Measurements from ENCODE around the gene PKN2. TPM values are rescaled to one million over a fixed set of nuclear protein-coding genes. Genes with fewer than 3 reads are reported as not detected.
"Not testable (repeated sequence)": the region's sequence is repeated elsewhere in the genome, so short reads cannot be mapped to it uniquely, and the experiment has no call there.

Gene PKN2
- total RNA-seq, 2 donors from 2014 or later: 29.7 to 66.9 TPM

DNA sequence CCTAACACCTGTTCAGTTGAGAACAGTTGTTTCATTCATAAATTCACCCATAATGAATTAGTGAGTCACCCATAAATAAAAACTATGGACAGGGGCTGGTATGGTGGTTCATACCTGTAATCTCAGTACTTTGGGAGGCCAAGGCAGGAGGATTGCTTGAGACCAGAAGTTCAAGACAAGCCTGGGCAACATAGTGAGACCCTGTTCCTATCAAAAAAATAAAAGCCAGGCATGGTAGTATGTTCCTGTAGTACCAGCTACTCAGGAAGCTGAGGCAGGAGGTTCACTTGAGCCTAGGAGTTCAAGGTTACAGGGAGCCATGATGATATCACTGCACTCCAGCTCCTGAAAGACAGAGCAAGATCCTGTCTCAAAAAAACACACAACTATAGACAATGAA is 128.3 kb downstream of the PKN2 start:
- TF ChIP-seq, protein P1, sequence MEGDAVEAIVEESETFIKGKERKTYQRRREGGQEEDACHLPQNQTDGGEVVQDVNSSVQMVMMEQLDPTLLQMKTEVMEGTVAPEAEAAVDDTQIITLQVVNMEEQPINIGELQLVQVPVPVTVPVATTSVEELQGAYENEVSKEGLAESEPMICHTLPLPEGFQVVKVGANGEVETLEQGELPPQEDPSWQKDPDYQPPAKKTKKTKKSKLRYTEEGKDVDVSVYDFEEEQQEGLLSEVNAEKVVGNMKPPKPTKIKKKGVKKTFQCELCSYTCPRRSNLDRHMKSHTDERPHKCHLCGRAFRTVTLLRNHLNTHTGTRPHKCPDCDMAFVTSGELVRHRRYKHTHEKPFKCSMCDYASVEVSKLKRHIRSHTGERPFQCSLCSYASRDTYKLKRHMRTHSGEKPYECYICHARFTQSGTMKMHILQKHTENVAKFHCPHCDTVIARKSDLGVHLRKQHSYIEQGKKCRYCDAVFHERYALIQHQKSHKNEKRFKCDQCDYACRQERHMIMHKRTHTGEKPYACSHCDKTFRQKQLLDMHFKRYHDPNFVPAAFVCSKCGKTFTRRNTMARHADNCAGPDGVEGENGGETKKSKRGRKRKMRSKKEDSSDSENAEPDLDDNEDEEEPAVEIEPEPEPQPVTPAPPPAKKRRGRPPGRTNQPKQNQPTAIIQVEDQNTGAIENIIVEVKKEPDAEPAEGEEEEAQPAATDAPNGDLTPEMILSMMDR (IDR thresholded peaks at IDR 0.05): no peak
- H3K27me3 ChIP-seq (replicated peaks; ENCODE audit: insufficient read depth): no peaks in the 10 kb centered on the region
- H3K9me3 ChIP-seq: no peaks in the 10 kb centered on the region
- no peak overlapping the region for H3K4me3 ChIP-seq
- no peaks in the 10 kb centered on the region for H3K4me1 ChIP-seq (ENCODE audit: control insufficient read depth in 1 of 2, low read depth in 2 of 2)
- ATAC-seq (ENCODE audit: insufficient number of reproducible peaks, low FRiP score, low read depth) (no peak), DNase-seq (ENCODE audit: low spot score) (no peak)
- peaks cover 6% of the 10 kb centered on the region for H3K36me3 ChIP-seq
- H3K27ac ChIP-seq: no peak overlapping the region

DNA sequence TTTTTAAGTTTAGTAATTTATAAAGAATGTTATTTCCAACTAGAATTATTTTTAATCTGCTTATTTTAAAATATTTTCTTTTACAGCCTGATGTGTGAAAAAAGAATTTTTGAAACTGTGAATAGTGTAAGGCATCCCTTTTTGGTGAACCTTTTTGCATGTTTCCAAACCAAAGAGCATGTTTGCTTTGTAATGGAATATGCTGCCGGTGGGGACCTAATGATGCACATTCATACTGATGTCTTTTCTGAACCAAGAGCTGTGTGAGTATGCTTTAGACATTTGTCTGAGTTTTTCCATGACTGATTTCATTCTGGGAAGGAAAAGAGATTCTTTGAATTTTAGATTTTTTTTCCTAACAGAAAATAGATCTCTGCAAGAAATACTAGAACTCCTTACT is 129.4 kb downstream of the PKN2 start:
- no peaks in the 10 kb centered on the region for H3K27me3 ChIP-seq (replicated peaks; ENCODE audit: insufficient read depth)
- H3K27ac ChIP-seq: no peak overlapping the region
- ATAC-seq (ENCODE audit: insufficient number of reproducible peaks, low FRiP score, low read depth): no peak
- H3K36me3 ChIP-seq: peaks cover 6% of the 10 kb centered on the region
- H3K9me3 ChIP-seq: no peaks in the 10 kb centered on the region
- H3K4me1 ChIP-seq (ENCODE audit: control insufficient read depth in 1 of 2, low read depth in 2 of 2): no peaks in the 10 kb centered on the region
- no peak overlapping the region for H3K4me3 ChIP-seq
- no peak for DNase-seq (ENCODE audit: low spot score)
- TF ChIP-seq, protein P1 (IDR thresholded peaks at IDR 0.05): no peak

DNA sequence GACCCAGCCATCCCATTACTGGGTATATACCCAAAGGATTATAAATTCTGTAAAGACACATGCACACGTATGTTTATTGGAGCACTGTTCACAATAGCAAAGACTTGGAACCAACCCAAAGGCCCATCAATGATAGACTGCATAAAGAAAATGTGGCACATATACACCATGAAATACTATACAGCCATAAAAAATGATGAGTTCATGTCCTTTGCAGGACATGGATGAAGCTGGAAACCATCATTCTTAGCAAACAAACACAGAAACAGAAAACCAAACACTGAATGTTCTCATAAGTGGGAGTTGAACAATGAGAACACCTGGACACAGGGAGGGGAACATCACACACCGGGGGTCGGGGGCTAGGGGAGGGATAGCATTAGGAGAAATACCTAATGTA is 135.6 kb downstream of the PKN2 start:
- not testable (repeated sequence) for H3K9me3 ChIP-seq; ATAC-seq (ENCODE audit: insufficient number of reproducible peaks, low FRiP score, low read depth); H3K4me3 ChIP-seq; H3K4me1 ChIP-seq (ENCODE audit: control insufficient read depth in 1 of 2, low read depth in 2 of 2); H3K36me3 ChIP-seq; DNase-seq (ENCODE audit: low spot score); H3K27ac ChIP-seq; H3K27me3 ChIP-seq (replicated peaks; ENCODE audit: insufficient read depth)

DNA sequence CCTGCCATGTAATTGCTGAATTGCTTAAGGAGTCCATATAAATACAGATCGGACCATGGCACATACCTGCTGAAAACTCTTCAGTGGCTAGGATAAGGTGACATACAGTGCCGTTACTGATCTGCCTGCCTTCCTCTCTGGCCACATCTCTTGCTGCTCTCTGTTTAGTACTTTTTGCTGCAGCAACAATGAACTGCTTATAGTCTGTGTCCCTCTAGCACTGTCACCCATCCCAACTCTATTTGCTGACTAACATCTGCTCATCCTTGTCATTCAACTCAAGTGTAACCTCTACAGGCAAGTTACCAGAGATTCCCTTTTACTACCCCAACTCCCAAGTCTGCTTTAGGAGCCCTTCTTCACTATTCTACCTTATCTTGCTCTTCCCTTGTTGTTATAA is 141.6 kb downstream of the PKN2 start:
- ATAC-seq (ENCODE audit: insufficient number of reproducible peaks, low FRiP score, low read depth) (no peak), DNase-seq (ENCODE audit: low spot score) (no peak)
- H3K27me3 ChIP-seq (replicated peaks; ENCODE audit: insufficient read depth): no peaks in the 10 kb centered on the region
- H3K9me3 ChIP-seq: no peaks in the 10 kb centered on the region
- H3K36me3 ChIP-seq: no peaks in the 10 kb centered on the region
- no peak overlapping the region for H3K27ac ChIP-seq
- no peaks in the 10 kb centered on the region for H3K4me1 ChIP-seq (ENCODE audit: control insufficient read depth in 1 of 2, low read depth in 2 of 2)
- TF ChIP-seq, protein P1 (IDR thresholded peaks at IDR 0.05): no peak
- no peak overlapping the region for H3K4me3 ChIP-seq

DNA sequence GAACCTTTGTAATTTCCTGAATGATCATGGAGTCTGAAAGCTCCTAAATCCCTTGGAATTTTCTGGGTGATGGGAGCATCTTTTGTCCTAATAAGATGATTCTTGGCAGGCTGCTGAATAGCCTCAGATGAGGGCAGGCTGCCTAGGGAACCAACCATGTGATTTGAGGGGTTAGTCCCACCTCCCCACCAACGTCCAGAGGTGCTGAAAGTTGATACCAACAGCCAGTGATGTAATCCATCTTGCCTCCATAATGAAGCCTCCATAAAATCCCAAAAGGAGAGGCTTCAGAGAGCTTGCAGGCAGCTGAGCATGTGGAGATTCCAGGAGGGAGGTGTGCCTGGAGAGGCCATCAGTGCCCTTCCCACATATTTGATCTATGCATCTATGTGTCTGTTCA is 163.6 kb downstream of the PKN2 start:
- H3K4me3 ChIP-seq: no peak overlapping the region
- no peaks in the 10 kb centered on the region for H3K9me3 ChIP-seq
- H3K36me3 ChIP-seq: no peaks in the 10 kb centered on the region
- H3K27ac ChIP-seq: no peak overlapping the region
- DNase-seq (ENCODE audit: low spot score): no peak
- no peak for ATAC-seq (ENCODE audit: insufficient number of reproducible peaks, low FRiP score, low read depth)
- TF ChIP-seq, protein P1 (IDR thresholded peaks at IDR 0.05): no peak
- no peaks in the 10 kb centered on the region for H3K27me3 ChIP-seq (replicated peaks; ENCODE audit: insufficient read depth)
- H3K4me1 ChIP-seq (ENCODE audit: control insufficient read depth in 1 of 2, low read depth in 2 of 2): no peaks in the 10 kb centered on the region

DNA sequence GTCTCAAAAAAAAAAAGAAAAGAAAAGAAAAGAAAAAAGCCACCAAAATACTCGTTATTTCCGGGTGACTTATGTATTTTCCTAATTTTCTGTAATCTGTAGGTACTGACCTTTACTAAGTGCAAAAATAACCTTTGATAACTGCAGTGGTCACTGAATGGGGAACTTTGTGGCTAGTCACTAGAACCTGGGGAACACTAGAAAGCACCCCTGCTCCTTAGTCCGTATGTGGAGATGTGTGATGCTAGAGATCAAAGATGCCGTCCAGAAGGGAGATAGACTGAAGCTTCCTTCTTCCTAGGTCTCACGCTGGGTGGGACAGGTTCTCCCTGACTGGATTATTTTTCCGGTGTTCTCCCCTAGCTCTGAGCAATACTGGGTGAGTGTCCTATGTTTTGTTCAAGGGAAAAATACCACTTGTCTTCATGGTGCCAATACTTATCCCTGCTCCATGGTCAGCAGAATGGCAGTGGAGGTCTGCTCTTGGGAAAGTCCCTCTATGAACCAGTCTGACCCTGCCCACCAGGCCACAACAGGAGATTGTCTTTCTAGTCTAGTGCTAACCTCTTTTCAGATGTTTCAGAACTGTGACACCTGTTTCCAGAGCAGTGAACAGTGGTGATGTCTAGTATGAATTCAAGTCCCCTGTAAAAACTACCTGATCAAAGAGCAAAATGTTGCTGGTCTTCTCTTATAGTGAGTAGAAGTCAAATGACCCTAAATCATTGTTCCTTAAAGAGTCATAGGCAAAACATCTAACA is 167.4 kb downstream of the PKN2 start:
- H3K4me1 ChIP-seq (ENCODE audit: control insufficient read depth in 1 of 2, low read depth in 2 of 2): no peaks in the 10 kb centered on the region
- no peak overlapping the region for H3K27ac ChIP-seq
- DNase-seq (ENCODE audit: low spot score) (no peak), ATAC-seq (ENCODE audit: insufficient number of reproducible peaks, low FRiP score, low read depth) (no peak)
- TF ChIP-seq, protein P1 (IDR thresholded peaks at IDR 0.05): no peak
- no peaks in the 10 kb centered on the region for H3K9me3 ChIP-seq
- H3K4me3 ChIP-seq: no peak overlapping the region
- no peaks in the 10 kb centered on the region for H3K27me3 ChIP-seq (replicated peaks; ENCODE audit: insufficient read depth)
- H3K36me3 ChIP-seq: peaks cover 13% of the 10 kb centered on the region

Data from thoracic aorta (tissue), 2 donors.